Liver (tissue), 9 donors: Measurements from ENCODE around the gene TANC1. TPM values are rescaled to one million over a fixed set of nuclear protein-coding genes. Genes with fewer than 3 reads are reported as not detected.

ENCODE experiments used
- DNase-seq: peaks from one replicate; pipeline ENCODE4 v3.0.0-alpha.2; 2017; ENCODE audit warnings: low spot score
- H3K27ac ChIP-seq, 2 donors: one replicate each; pipeline ENCODE4 v1.7.0; 2013; ENCODE audit warnings: inconsistent platforms in 2 of 2, low read length in 2 of 2, control low read depth in 1 of 2, low read depth in 1 of 2, mild to moderate bottlenecking in 1 of 2
- H3K27me3 ChIP-seq, 4 donors: one replicate each; pipeline versions ENCODE4 v1.6.1 to v1.7.0; 2013; ENCODE audit warnings: low read length in 3 of 4, inconsistent platforms in 1 of 4, mild to moderate bottlenecking in 1 of 4, moderate library complexity in 1 of 4; ENCODE audit not compliant: control insufficient read depth in 4 of 4, insufficient read depth in 4 of 4
- H3K36me3 ChIP-seq, 4 donors: one replicate each; pipeline versions ENCODE4 v1.6.1 to v1.7.0; 2013; ENCODE audit warnings: low read length in 3 of 4, mild to moderate bottlenecking in 3 of 4, low read depth in 1 of 4, moderate library complexity in 1 of 4; ENCODE audit not compliant: control insufficient read depth in 4 of 4, insufficient read depth in 3 of 4
- H3K4me1 ChIP-seq, 4 donors: one replicate each; pipeline versions ENCODE4 v1.6.1 to v1.7.0; 2013; ENCODE audit warnings: low read length in 3 of 4, mild to moderate bottlenecking in 3 of 4, moderate library complexity in 1 of 4; ENCODE audit not compliant: control insufficient read depth in 4 of 4, insufficient read depth in 4 of 4
- H3K4me3 ChIP-seq, 3 donors: one replicate each; pipeline versions ENCODE4 v1.6.1 to v1.7.0; 2013; ENCODE audit warnings: low read length in 3 of 3, control low read depth in 1 of 3, low read depth in 1 of 3, mild to moderate bottlenecking in 1 of 3
- H3K9ac ChIP-seq, 2 donors: one replicate each; pipeline ENCODE4 v1.7.0; 2013; ENCODE audit warnings: low read length in 2 of 2, mild to moderate bottlenecking in 2 of 2, moderate library complexity in 2 of 2, control low read depth in 1 of 2, low read depth in 1 of 2
- H3K9me3 ChIP-seq, 4 donors: one replicate each; pipeline versions ENCODE4 v1.6.1 to v1.7.0; 2013; ENCODE audit warnings: low read length in 3 of 4; ENCODE audit not compliant: control insufficient read depth in 4 of 4
- EGR1 ChIP-seq, 2 donors: IDR thresholded peaks; 2 replicates each; pipeline ENCODE4 v1.6.1; 2016 to 2018; ENCODE audit warnings: antibody characterized with exemption in 2 of 2, low read depth in 2 of 2
- FOXA1 ChIP-seq: IDR thresholded peaks from 2 replicates; pipeline ENCODE4 v1.6.1; 2016; ENCODE audit warnings: antibody characterized with exemption
- FOXA2 ChIP-seq: IDR thresholded peaks from 2 replicates; pipeline ENCODE4 v1.6.1; 2016; ENCODE audit warnings: antibody characterized with exemption
- GABPA ChIP-seq, 2 donors: IDR thresholded peaks in 1 of 2; conservative IDR thresholded peaks in 1 of 2; 2 replicates each; pipeline ENCODE4 v1.6.1; 2016; ENCODE audit warnings: antibody characterized with exemption in 2 of 2, mild to moderate bottlenecking in 1 of 2, moderate library complexity in 1 of 2
- HNF4A ChIP-seq, 2 donors: conservative IDR thresholded peaks; 2 replicates each; pipeline ENCODE4 v1.6.1; 2016; ENCODE audit warnings: antibody characterized with exemption in 2 of 2, mild to moderate bottlenecking in 2 of 2
- HNF4G ChIP-seq: IDR thresholded peaks from 2 replicates; pipeline ENCODE4 v1.6.1; 2016; ENCODE audit warnings: antibody characterized with exemption
- JUND ChIP-seq, 2 donors: IDR thresholded peaks; 2 replicates each; pipeline ENCODE4 v1.6.1; 2016; ENCODE audit warnings: antibody characterized with exemption in 2 of 2
- NR2F2 ChIP-seq: IDR thresholded peaks from 2 replicates; pipeline ENCODE4 v1.6.1; 2016; ENCODE audit warnings: antibody characterized with exemption
- RAD21 ChIP-seq, 2 donors: IDR thresholded peaks; 2 replicates each; pipeline ENCODE4 v1.6.1; 2016; ENCODE audit warnings: antibody characterized with exemption in 2 of 2, mild to moderate bottlenecking in 2 of 2
- RXRA ChIP-seq, 2 donors: IDR thresholded peaks; 2 replicates each; pipeline ENCODE4 v1.6.1; 2017 to 2018; ENCODE audit warnings: antibody characterized with exemption in 2 of 2, mild to moderate bottlenecking in 1 of 2
- SP1 ChIP-seq: IDR thresholded peaks from 2 replicates; pipeline ENCODE4 v1.6.1; 2018; ENCODE audit warnings: antibody characterized with exemption, mild to moderate bottlenecking
- TAF1 ChIP-seq: conservative IDR thresholded peaks from 2 replicates; pipeline ENCODE4 v1.6.1; 2016; ENCODE audit warnings: antibody characterized with exemption, mild to moderate bottlenecking
- YY1 ChIP-seq: IDR thresholded peaks from 2 replicates; pipeline ENCODE4 v1.6.1; 2016; ENCODE audit warnings: antibody characterized with exemption, mild to moderate bottlenecking
- WGBS: extraction: QIAGEN DNeasy Blood & Tissue Kit; methylation state at CpG from one replicate; pipeline ENCODE4 v1.1.7; 2013; 5-methylcytosine and 5-hydroxymethylcytosine counted together
- polyA plus RNA-seq, 2 donors: library from polyadenylated mRNA; stranded (reverse) in 1 of 2; unstranded in 1 of 2; fragments of 200-250 nt in 1 of 2; fragments of >200 nt in 1 of 2; fragmentation: Nextera tagmentation in 1 of 2; extraction: Ambion mirVana in 1 of 2; gene quantifications; one replicate each; pipeline versions ENCODE4 v1.2.1 to v1.2.3, GENCODE V29; 2013 to 2015
- total RNA-seq, 2 donors: library from RNA; depleted of rRNA; stranded (reverse); fragments of >200 nt; gene quantifications; one replicate each; pipeline ENCODE4 v1.2.3, GENCODE V29; 2014
- TF ChIP-seq, protein P1 (sequence below): IDR thresholded peaks from 2 replicates; pipeline ENCODE4 v1.6.1; 2016; ENCODE audit warnings: antibody characterized with exemption
- TF ChIP-seq, protein P2 (sequence below): fragments of 150-350 bp; IDR thresholded peaks from 2 replicates; pipeline ENCODE4 v1.5.1; 2017; ENCODE audit warnings: improper control_type of control experiment, low read depth, low read length; ENCODE audit not compliant: missing input control
- TF ChIP-seq, protein P3 (sequence below): IDR thresholded peaks from 2 replicates; pipeline ENCODE4 v1.6.1; 2016; ENCODE audit warnings: antibody characterized with exemption, mild to moderate bottlenecking
- TF ChIP-seq, protein P4 (sequence below): IDR thresholded peaks from 2 replicates; pipeline ENCODE4 v1.6.1; 2016; ENCODE audit warnings: antibody characterized with exemption
- TF ChIP-seq, protein P5 (sequence below): IDR thresholded peaks from 2 replicates; pipeline ENCODE4 v1.6.1; 2016; ENCODE audit warnings: antibody characterized with exemption
- donor health status: healthy.
- donor health status: healthy.
- donor health status: healthy.
- donor health status: healthy.
- donor health status: healthy.

The TANC1 gene
- total and polyA plus RNA-seq, 4 donors, result 3.7 to 17.7 (median 5.2) TPM

DNA sequence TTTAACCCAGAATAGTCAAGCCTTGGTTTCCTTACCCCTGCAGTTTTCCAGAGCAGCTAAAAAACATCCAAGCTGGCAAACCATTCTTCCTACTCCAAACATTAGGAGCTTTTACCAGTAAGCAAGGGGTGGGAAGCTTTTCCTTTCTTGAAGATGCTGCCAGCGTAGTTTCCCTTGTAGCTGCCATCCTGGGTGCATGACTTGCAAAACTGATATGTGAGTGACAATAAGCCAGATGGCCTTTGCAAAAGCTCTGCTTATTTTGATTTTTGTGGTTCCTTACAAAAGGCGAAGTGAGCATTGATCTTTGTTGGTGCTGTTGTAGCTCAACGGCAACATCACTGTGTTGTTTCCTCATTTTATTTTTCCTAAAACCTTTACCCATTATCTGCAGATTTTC is 179.2 kb downstream of the TANC1 start:
- no peak for DNase-seq
- H3K9me3 ChIP-seq, result no peaks in the 10 kb centered on the region
- H3K36me3 ChIP-seq, result no peaks in the 10 kb centered on the region
- H3K4me1 ChIP-seq, result peaks cover 5 to 49% (median 33%) of the 10 kb centered on the region in 4 donors
- H3K4me3 ChIP-seq, result no peak overlapping the region
- H3K27me3 ChIP-seq, result no peaks in the 10 kb centered on the region
- 84% methylated on average over 3 of the region's 3 CpGs for WGBS
- TF ChIP-seq, protein P1, sequence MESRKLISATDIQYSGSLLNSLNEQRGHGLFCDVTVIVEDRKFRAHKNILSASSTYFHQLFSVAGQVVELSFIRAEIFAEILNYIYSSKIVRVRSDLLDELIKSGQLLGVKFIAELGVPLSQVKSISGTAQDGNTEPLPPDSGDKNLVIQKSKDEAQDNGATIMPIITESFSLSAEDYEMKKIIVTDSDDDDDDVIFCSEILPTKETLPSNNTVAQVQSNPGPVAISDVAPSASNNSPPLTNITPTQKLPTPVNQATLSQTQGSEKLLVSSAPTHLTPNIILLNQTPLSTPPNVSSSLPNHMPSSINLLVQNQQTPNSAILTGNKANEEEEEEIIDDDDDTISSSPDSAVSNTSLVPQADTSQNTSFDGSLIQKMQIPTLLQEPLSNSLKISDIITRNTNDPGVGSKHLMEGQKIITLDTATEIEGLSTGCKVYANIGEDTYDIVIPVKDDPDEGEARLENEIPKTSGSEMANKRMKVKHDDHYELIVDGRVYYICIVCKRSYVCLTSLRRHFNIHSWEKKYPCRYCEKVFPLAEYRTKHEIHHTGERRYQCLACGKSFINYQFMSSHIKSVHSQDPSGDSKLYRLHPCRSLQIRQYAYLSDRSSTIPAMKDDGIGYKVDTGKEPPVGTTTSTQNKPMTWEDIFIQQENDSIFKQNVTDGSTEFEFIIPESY, result no peak
- no peak for TF ChIP-seq TAF1
- TF ChIP-seq, protein P2, sequence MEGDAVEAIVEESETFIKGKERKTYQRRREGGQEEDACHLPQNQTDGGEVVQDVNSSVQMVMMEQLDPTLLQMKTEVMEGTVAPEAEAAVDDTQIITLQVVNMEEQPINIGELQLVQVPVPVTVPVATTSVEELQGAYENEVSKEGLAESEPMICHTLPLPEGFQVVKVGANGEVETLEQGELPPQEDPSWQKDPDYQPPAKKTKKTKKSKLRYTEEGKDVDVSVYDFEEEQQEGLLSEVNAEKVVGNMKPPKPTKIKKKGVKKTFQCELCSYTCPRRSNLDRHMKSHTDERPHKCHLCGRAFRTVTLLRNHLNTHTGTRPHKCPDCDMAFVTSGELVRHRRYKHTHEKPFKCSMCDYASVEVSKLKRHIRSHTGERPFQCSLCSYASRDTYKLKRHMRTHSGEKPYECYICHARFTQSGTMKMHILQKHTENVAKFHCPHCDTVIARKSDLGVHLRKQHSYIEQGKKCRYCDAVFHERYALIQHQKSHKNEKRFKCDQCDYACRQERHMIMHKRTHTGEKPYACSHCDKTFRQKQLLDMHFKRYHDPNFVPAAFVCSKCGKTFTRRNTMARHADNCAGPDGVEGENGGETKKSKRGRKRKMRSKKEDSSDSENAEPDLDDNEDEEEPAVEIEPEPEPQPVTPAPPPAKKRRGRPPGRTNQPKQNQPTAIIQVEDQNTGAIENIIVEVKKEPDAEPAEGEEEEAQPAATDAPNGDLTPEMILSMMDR, result no peak
- no peak for TF ChIP-seq EGR1 (IDR thresholded peaks at IDR 0.05; ENCODE audit: low read depth in 2 of 2)
- TF ChIP-seq JUND (IDR thresholded peaks at IDR 0.05), result no peak
- no peak overlapping the region for H3K27ac ChIP-seq
- H3K9ac ChIP-seq, result no peak overlapping the region

DNA sequence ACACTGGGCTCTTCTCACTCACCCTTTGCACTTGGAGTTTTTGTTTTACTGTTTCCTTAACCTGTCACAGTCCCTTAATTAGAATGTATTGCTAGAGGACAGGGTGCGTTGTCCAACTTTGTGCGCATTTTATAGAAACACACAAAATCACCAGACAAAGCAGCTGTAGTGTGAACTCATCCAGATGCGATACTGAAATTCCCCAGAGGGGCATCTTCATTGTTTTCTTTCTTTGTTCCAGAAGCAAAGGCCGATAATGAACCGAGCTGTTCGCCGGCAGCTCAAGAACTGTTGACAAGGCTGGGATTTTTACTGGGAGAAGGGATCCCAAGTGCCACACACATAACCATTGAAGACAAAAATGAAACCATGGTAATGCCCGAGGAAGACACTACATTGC is 180.5 kb downstream of the TANC1 start:
- Histone ChIP-seq H3K4me3 (no peak overlapping the region), H3K4me1 (peaks cover 5 to 51% (median 33%) of the 10 kb centered on the region in 4 donors), H3K9me3 (no peaks in the 10 kb centered on the region), H3K9ac (no peak overlapping the region), H3K27ac (no peak overlapping the region), H3K27me3 (no peaks in the 10 kb centered on the region), H3K36me3 (peaks cover 0 to under 1% (median 0%) of the 10 kb centered on the region in 4 donors)
- 98% methylated on average over 8 of the region's 8 CpGs for WGBS
- DNase-seq, result no peak
- TF ChIP-seq YY1, result no peak
- TF ChIP-seq FOXA2, result no peak
- TF ChIP-seq GABPA (IDR thresholded peaks at IDR 0.05 in 1 of 2, conservative IDR thresholded peaks at IDR 0.05 in 1 of 2), result no peak
- TF ChIP-seq, protein P3, sequence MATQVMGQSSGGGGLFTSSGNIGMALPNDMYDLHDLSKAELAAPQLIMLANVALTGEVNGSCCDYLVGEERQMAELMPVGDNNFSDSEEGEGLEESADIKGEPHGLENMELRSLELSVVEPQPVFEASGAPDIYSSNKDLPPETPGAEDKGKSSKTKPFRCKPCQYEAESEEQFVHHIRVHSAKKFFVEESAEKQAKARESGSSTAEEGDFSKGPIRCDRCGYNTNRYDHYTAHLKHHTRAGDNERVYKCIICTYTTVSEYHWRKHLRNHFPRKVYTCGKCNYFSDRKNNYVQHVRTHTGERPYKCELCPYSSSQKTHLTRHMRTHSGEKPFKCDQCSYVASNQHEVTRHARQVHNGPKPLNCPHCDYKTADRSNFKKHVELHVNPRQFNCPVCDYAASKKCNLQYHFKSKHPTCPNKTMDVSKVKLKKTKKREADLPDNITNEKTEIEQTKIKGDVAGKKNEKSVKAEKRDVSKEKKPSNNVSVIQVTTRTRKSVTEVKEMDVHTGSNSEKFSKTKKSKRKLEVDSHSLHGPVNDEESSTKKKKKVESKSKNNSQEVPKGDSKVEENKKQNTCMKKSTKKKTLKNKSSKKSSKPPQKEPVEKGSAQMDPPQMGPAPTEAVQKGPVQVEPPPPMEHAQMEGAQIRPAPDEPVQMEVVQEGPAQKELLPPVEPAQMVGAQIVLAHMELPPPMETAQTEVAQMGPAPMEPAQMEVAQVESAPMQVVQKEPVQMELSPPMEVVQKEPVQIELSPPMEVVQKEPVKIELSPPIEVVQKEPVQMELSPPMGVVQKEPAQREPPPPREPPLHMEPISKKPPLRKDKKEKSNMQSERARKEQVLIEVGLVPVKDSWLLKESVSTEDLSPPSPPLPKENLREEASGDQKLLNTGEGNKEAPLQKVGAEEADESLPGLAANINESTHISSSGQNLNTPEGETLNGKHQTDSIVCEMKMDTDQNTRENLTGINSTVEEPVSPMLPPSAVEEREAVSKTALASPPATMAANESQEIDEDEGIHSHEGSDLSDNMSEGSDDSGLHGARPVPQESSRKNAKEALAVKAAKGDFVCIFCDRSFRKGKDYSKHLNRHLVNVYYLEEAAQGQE, result no peak
- TF ChIP-seq, protein P4, sequence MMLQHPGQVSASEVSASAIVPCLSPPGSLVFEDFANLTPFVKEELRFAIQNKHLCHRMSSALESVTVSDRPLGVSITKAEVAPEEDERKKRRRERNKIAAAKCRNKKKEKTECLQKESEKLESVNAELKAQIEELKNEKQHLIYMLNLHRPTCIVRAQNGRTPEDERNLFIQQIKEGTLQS, result no peak
- no peak for TF ChIP-seq RXRA (IDR thresholded peaks at IDR 0.05)
- TF ChIP-seq EGR1 (IDR thresholded peaks at IDR 0.05; ENCODE audit: low read depth in 2 of 2), result no peak
- TF ChIP-seq, protein P2, result no peak
- TF ChIP-seq, protein P5, sequence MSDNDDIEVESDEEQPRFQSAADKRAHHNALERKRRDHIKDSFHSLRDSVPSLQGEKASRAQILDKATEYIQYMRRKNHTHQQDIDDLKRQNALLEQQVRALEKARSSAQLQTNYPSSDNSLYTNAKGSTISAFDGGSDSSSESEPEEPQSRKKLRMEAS, result no peak
- TF ChIP-seq HNF4A (conservative IDR thresholded peaks at IDR 0.05), result no peak
- TF ChIP-seq SP1, result no peak
- TF ChIP-seq RAD21 (IDR thresholded peaks at IDR 0.05), result no peak
- no peak for TF ChIP-seq NR2F2
- TF ChIP-seq, protein P1, result no peak
- no peak for TF ChIP-seq JUND (IDR thresholded peaks at IDR 0.05)
- no peak for TF ChIP-seq TAF1
- TF ChIP-seq FOXA1, result no peak
- TF ChIP-seq HNF4G, result no peak
